ENCODE measurements around the gene KXD1. TPM values are rescaled to one million over a fixed set of nuclear protein-coding genes. Genes with fewer than 3 reads are reported as not detected.

KXD1 gene
- total RNA-seq, 1 experiment from 2014 or later = 138 TPM

DNA sequence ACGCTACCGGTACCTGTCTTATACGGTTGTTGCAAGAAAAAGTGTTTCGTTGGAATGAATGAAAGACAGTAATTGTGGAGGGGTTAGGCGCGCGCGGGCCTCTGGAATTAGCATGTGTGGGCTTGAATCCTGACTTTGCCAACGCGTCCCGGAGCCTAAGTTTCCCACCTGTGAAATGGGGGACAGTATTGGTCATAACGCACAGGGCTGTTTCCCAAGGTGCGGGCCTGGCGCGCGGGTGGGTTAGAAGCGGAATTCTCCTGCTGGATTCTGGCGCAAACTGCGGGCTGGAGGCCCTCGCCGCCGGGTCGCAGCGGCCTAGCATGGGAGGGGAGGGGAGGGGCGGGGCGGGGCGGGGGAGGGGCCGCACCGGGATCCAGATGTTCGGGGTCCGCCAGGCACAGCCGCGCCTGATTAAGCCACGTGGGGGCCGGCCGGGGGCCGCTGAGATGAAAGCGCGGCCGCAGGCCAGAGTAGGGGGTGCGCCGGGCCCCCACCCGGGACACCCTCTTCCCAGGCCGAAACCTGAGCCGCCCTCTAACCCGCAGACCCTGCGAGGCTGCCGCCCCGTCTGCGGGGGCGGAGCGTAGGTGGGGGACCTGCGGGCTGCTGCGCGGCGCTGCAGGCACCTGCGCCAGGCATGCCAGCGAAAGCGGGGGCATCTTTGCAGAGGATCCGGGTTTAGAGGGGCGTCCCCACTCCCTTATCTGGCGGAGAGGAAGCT, 53.8 kb downstream of the KXD1 start:
- no peak overlapping the region for H4K91ac ChIP-seq (ENCODE audit: insufficient read length, low read depth, low read length)
- H3K14ac ChIP-seq (ENCODE audit: insufficient read depth, low read length) = no peak overlapping the region
- H3K23me2 ChIP-seq (ENCODE audit: insufficient read length, low read depth, low read length, poor library complexity, severe bottlenecking) = peaks cover 27% of the 10 kb centered on the region
- H3K27me3 ChIP-seq (ENCODE audit: insufficient read depth, low read length) = peaks cover 70% of the 10 kb centered on the region
- H3K27ac ChIP-seq (ENCODE audit: insufficient read length, low read depth, low read length) = no peak overlapping the region
- H3K4me1 ChIP-seq (ENCODE audit: insufficient read depth, low read length) = peaks cover 17% of the 10 kb centered on the region
- TF ChIP-seq, protein P1, sequence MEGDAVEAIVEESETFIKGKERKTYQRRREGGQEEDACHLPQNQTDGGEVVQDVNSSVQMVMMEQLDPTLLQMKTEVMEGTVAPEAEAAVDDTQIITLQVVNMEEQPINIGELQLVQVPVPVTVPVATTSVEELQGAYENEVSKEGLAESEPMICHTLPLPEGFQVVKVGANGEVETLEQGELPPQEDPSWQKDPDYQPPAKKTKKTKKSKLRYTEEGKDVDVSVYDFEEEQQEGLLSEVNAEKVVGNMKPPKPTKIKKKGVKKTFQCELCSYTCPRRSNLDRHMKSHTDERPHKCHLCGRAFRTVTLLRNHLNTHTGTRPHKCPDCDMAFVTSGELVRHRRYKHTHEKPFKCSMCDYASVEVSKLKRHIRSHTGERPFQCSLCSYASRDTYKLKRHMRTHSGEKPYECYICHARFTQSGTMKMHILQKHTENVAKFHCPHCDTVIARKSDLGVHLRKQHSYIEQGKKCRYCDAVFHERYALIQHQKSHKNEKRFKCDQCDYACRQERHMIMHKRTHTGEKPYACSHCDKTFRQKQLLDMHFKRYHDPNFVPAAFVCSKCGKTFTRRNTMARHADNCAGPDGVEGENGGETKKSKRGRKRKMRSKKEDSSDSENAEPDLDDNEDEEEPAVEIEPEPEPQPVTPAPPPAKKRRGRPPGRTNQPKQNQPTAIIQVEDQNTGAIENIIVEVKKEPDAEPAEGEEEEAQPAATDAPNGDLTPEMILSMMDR (conservative IDR thresholded peaks at IDR 0.05) = 0 out of 3 replicates have a peak, but pooled peaks have one; percentile 11
- no peak overlapping the region for H3K56ac ChIP-seq (ENCODE audit: insufficient read length, low read depth, low read length)
- no peak overlapping the region for H3K9ac ChIP-seq (ENCODE audit: extremely low read depth, insufficient read length, low read length)
- H3K27ac Mint-ChIP-seq = no peak overlapping the region
- no peak overlapping the region for H2BK120ac ChIP-seq (ENCODE audit: low read depth, low read length, poor library complexity, severe bottlenecking)
- H3K4me3 Mint-ChIP-seq = peak overlapping the region; percentile 64 to 88
- H3K36me3 Mint-ChIP-seq (ENCODE audit: insufficient read depth in 1 of 3, low read depth in 3 of 3) = no peaks in the 10 kb centered on the region; a peak in 2 of 7 replicates
- H2AK5ac ChIP-seq (ENCODE audit: insufficient read length, low read length) = no peak overlapping the region
- no peak overlapping the region for H3K4ac ChIP-seq (ENCODE audit: low read depth, low read length)
- peak; percentile 77 for DNase-seq
- no peaks in the 10 kb centered on the region for H3K9me3 ChIP-seq (ENCODE audit: control insufficient read depth, low read depth, low read length)
- peaks cover 42 to 53% of the 10 kb centered on the region in 2 experiments for H3K4me1 Mint-ChIP-seq
- peaks cover 93% of the 10 kb centered on the region for H3K27me3 Mint-ChIP-seq (ENCODE audit: low read depth)
- peaks cover 0 to 2% of the 10 kb centered on the region in 2 experiments; a peak in 2 of 5 replicates for H3K9me3 Mint-ChIP-seq
- H2BK20ac ChIP-seq (ENCODE audit: low read depth, low read length, poor library complexity, severe bottlenecking) = no peak overlapping the region
- no peak overlapping the region for H2BK12ac ChIP-seq (ENCODE audit: insufficient read length, low read depth, low read length)
- H3T11ph ChIP-seq (ENCODE audit: low read length) = no peak overlapping the region
- no peaks in the 10 kb centered on the region for H3K79me1 ChIP-seq (ENCODE audit: insufficient read depth, low read depth, low read length, poor library complexity, severe bottlenecking)
- WGBS (ENCODE audit: extremely low coverage, insufficient read length, low lambda C conversion rate) = no CpG with 5 or more reads among the region's 62 CpGs
- no peaks in the 10 kb centered on the region for H4K20me1 ChIP-seq (ENCODE audit: control insufficient read depth, insufficient read depth, insufficient read length)
- H4K5ac ChIP-seq (ENCODE audit: insufficient read length, low read depth, low read length) = no peak overlapping the region
- no peak overlapping the region for H2AFZ ChIP-seq (ENCODE audit: low read length)
- peak overlapping the region; percentile 16; the same call in 1 of the 2 replicates for H2BK15ac ChIP-seq (ENCODE audit: low read depth, low read length)
- peak overlapping the region; percentile 44 for H3K4me2 ChIP-seq (ENCODE audit: insufficient read depth, insufficient read length, low read length)
- no peak overlapping the region for H3K18ac ChIP-seq (ENCODE audit: insufficient read length, low read depth, low read length)
- H3K23ac ChIP-seq (ENCODE audit: insufficient read length, low read depth, low read length) = no peak overlapping the region
- no peak overlapping the region for H4K8ac ChIP-seq (replicated peaks; ENCODE audit: insufficient read length, low read depth, low read length)
- H3K79me2 ChIP-seq (ENCODE audit: insufficient read depth, low read length) = no peaks in the 10 kb centered on the region
- no peak overlapping the region for H2BK5ac ChIP-seq (ENCODE audit: insufficient read length, low read length)
